C4-2B (cell line): ENCODE data around the gene CFAP45.

Source experiments
- H3K27ac ChIP-seq: fragments of 450-650 bp; 2 replicates; pipeline ENCODE4 v1.5.1; 2017
- ZFX ChIP-seq: fragments of 450-650 bp; IDR thresholded peaks from 2 replicates; pipeline ENCODE4 v1.6.1; 2017
- TF ChIP-seq, protein P1 (sequence below): fragments of 450-650 bp; conservative IDR thresholded peaks from 2 replicates; pipeline ENCODE4 v1.5.1; 2017; ENCODE audit warnings: mild to moderate bottlenecking

CFAP45 gene

GRCh38 chr1:159859767-159860322, 40.1 kb downstream of the CFAP45 start:
- H3K27ac ChIP-seq: no peak overlapping the region
- TF ChIP-seq, protein P1, sequence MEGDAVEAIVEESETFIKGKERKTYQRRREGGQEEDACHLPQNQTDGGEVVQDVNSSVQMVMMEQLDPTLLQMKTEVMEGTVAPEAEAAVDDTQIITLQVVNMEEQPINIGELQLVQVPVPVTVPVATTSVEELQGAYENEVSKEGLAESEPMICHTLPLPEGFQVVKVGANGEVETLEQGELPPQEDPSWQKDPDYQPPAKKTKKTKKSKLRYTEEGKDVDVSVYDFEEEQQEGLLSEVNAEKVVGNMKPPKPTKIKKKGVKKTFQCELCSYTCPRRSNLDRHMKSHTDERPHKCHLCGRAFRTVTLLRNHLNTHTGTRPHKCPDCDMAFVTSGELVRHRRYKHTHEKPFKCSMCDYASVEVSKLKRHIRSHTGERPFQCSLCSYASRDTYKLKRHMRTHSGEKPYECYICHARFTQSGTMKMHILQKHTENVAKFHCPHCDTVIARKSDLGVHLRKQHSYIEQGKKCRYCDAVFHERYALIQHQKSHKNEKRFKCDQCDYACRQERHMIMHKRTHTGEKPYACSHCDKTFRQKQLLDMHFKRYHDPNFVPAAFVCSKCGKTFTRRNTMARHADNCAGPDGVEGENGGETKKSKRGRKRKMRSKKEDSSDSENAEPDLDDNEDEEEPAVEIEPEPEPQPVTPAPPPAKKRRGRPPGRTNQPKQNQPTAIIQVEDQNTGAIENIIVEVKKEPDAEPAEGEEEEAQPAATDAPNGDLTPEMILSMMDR: no peak
- no peak for TF ChIP-seq ZFX

- TF ChIP-seq ZFX: no peak
- TF ChIP-seq, protein P1: no peak
Observed at GRCh38 chr1:159857889-159858288, 42.1 kb downstream of the CFAP45 start.

DNA sequence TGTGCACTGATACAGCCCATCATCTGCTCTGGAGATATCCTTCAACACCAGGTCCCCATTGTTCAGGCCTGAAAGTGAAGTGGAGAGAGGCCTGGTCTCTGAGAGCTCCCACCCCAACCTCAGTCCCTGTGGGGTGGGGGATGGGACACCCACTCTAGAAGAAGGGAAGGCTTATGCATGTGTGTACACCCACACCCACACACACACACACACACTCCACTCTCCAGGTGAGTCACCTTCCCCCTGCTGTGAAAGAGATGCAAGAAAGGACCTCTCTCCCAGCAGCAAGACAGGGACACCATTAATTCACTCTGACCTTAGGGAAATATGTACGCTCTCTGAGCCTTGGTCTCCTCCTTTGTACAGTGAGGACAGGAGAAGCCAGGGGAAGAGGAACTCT, 43.4 kb downstream of the CFAP45 start:
- TF ChIP-seq ZFX: no peak
- TF ChIP-seq, protein P1: no peak
- H3K27ac ChIP-seq: no peak overlapping the region

More at GRCh38 chr1:159857889-159858288, 42.1 kb downstream of the CFAP45 start:
- H3K27ac ChIP-seq: no peak overlapping the region

DNA sequence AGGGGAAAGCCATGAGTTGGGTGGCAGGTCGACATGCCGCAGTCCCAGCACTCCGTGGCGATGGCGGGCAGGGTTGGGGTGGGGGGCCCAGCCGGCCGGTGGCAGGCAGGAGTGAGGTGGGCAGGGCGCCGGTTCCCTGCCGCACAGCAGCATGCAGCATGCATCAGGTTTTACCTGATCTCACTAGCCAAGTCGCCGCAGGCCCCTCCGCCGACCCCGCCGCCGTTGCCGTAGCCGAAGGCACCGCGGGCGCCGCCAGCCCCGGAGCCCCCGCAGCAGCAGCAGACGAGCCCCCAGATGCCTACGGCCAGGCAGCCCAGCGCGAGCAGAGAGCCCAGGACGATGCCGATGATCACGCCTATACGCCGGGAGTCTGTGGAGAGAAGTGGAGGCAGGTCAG, 44.3 kb downstream of the CFAP45 start:
- no peak for TF ChIP-seq ZFX
- H3K27ac ChIP-seq: no peak overlapping the region

DNA sequence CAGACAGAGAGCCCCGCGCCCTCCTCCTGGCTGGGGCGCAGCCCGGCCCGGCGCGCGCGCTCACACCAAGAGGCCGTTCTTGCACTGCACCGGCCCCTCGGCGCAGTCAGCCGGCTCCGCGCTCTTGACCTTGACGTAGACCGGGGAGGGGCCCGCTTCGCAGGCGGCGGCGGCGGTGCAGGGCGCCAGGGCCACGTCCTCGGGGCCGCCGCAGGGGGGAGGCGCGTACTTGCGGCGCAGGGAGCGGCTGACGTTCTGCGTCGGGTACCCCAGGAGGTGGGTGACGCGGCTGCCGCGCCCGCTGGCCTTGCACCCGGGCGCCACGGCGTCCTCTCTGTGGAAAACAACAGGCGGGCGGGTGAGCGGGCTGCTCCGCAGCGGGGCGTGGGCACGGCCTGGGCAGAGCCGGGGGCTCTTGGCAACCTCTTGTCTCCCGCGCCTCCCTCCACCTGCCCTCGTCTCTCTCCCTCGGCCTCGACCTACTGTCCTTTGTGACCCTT, 45.2 kb downstream of the CFAP45 start:
- no peak overlapping the region for H3K27ac ChIP-seq
- no peak for TF ChIP-seq ZFX
- TF ChIP-seq, protein P1: no peak

- no peak overlapping the region for H3K27ac ChIP-seq
- TF ChIP-seq, protein P1: no peak
- no peak for TF ChIP-seq ZFX
Observed at GRCh38 chr1:159854116-159854692, 45.8 kb downstream of the CFAP45 start.

DNA sequence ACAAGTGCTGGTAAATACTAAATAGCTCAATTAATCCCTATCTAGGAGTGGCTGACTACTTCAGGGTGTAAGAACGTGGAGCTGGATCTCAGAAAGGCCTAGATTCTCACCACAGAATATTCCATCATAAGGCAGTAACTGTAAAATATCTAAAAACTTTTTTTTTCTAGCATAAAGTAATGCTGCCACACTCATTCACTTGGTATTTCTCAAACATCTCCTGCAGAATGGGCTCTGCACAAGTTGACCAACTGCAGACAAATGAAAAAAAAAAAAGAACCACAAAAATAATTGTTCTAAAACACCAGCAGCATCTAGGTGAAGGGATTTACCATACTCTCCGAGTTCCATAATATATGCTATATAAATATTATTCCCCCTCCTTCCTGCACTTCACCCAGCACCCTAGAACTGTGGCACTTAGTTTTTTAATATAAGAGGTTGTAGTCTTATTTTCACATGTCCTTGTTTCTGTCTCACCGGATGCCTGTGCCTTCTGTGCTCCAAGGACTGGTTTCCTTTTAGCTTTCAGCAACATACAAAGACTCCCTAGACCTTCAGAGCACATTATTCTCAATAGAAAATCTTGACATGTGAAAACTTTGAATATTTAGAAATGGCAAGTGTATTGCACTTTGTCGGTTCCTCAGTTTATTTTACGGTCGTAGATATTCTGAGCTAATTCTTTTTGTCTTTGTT, 46.4 kb downstream of the CFAP45 start:
- H3K27ac ChIP-seq: no peak overlapping the region
- TF ChIP-seq, protein P1: no peak
- no peak for TF ChIP-seq ZFX
